GM23338 (cell line): ENCODE results near the gene FAM43A. TPM values are rescaled to one million over a fixed set of nuclear protein-coding genes. Genes with fewer than 3 reads are reported as not detected.

Experiments used
- ATAC-seq: fragments of 200-7000 bp; cut with Tn5 transposase; 3 replicates; pipeline ENCODE4 v1.9.1; 2020
- DNase-seq: peaks from one replicate; pipeline ENCODE4 v3.0.0-alpha.2; 2015; ENCODE audit warnings: low spot score
- H2AFZ ChIP-seq: fragments of 200-600 bp; sonication (generic); 2 replicates; pipeline ENCODE4 v1.8.0; 2016; ENCODE audit warnings: antibody characterized with exemption, mild to moderate bottlenecking, moderate library complexity
- H3F3A ChIP-seq: fragments of 200-600 bp; sonication (generic); replicated peaks from 2 replicates; pipeline ENCODE4 v1.8.0; 2017; ENCODE audit warnings: antibody characterized with exemption, mixed run types, low read depth
- H3K27ac ChIP-seq: fragments of 200-600 bp; sonication (generic); 2 replicates; pipeline ENCODE4 v1.6.1; 2016; ENCODE audit warnings: low read depth
- H3K27me3 ChIP-seq: fragments of 200-600 bp; sonication (generic); 2 replicates; pipeline ENCODE4 v1.8.0; 2016; ENCODE audit warnings: mild to moderate bottlenecking, mixed run types, moderate library complexity; ENCODE audit not compliant: insufficient read depth
- H3K36me3 ChIP-seq: fragments of 200-600 bp; sonication (generic); 2 replicates; pipeline ENCODE4 v1.8.0; 2016; ENCODE audit warnings: mild to moderate bottlenecking; ENCODE audit not compliant: insufficient read depth
- H3K4me1 ChIP-seq: fragments of 200-600 bp; sonication (generic); 2 replicates; pipeline ENCODE4 v1.8.0; 2016; ENCODE audit warnings: mild to moderate bottlenecking, moderate library complexity; ENCODE audit not compliant: insufficient read depth
- H3K4me2 ChIP-seq: fragments of 200-600 bp; sonication (generic); 2 replicates; pipeline ENCODE4 v1.7.1; 2017; ENCODE audit warnings: mixed run types
- H3K4me3 ChIP-seq: fragments of 200-600 bp; sonication (generic); 2 replicates; pipeline ENCODE4 v1.6.1; 2016; ENCODE audit warnings: mixed run types
- H3K79me2 ChIP-seq: fragments of 200-600 bp; sonication (generic); replicated peaks from 2 replicates; pipeline ENCODE4 v1.8.0; 2017; ENCODE audit warnings: mild to moderate bottlenecking; ENCODE audit not compliant: insufficient read depth
- H3K9me2 ChIP-seq: fragments of 200-600 bp; sonication (generic); 2 replicates; pipeline ENCODE4 v1.8.0; 2017; ENCODE audit not compliant: insufficient read depth
- H4K20me1 ChIP-seq: fragments of 200-600 bp; sonication (generic); replicated peaks from 2 replicates; pipeline ENCODE4 v1.8.0; 2017; ENCODE audit warnings: mild to moderate bottlenecking; ENCODE audit not compliant: insufficient read depth
- H3K27ac Mint-ChIP-seq: 2 replicates; pipeline ENCODE4 v1.8.0; 2020; ENCODE audit warnings: inconsistent platforms, mild to moderate bottlenecking, moderate library complexity, mixed read lengths
- H3K27me3 Mint-ChIP-seq: 3 replicates; pipeline ENCODE4 v1.8.0; 2022; ENCODE audit warnings: low read depth, mild to moderate bottlenecking, moderate library complexity, mixed read lengths, inconsistent platforms; ENCODE audit not compliant: insufficient read depth, poor library complexity
- H3K36me3 Mint-ChIP-seq: 3 replicates; pipeline ENCODE4 v1.8.0; 2021; ENCODE audit warnings: low read depth, mild to moderate bottlenecking, inconsistent platforms, moderate library complexity, mixed read lengths
- H3K4me1 Mint-ChIP-seq: 3 replicates; pipeline ENCODE4 v1.8.0; 2020; ENCODE audit warnings: mild to moderate bottlenecking, inconsistent platforms, mixed read lengths
- H3K4me3 Mint-ChIP-seq: 3 replicates; pipeline ENCODE4 v1.8.0; 2021; ENCODE audit warnings: moderate library complexity, mild to moderate bottlenecking, inconsistent platforms, mixed read lengths
- H3K9me3 Mint-ChIP-seq: 3 replicates; pipeline ENCODE4 v1.8.0; 2020; ENCODE audit warnings: moderate library complexity, mild to moderate bottlenecking, inconsistent platforms, mixed read lengths
- CREB1 ChIP-seq: fragments of 250-450 bp; sonication (Bioruptor Pico); IDR thresholded peaks from 2 replicates; pipeline ENCODE4 v1.5.0; 2020; ENCODE audit warnings: low read depth, mild to moderate bottlenecking, moderate library complexity
- CTCF ChIP-seq, 2 experiments: fragments of 200-600 bp in 1 of 2; sonication (generic) in 1 of 2; conservative IDR thresholded peaks; 2 replicates each; pipeline versions ENCODE4 v1.5.1 to v1.6.1; 2016 to 2017; ENCODE audit warnings: antibody characterized with exemption in 2 of 2, low read depth in 2 of 2, mild to moderate bottlenecking in 2 of 2, moderate library complexity in 1 of 2
- ETS1 ChIP-seq: IDR thresholded peaks from 2 replicates; pipeline ENCODE4 v1.6.1; 2016; ENCODE audit warnings: antibody characterized with exemption
- EZH2 ChIP-seq: fragments of 200-600 bp; sonication (generic); IDR thresholded peaks from one replicate; pipeline ENCODE4 v1.8.0; 2017; ENCODE audit warnings: antibody characterized with exemption, mild to moderate bottlenecking, low read depth; ENCODE audit not compliant: unreplicated experiment
- EZH2phosphoT487 ChIP-seq: fragments of 200-600 bp; sonication (generic); IDR thresholded peaks from one replicate; pipeline ENCODE4 v1.8.1; 2018; ENCODE audit warnings: antibody characterized with exemption; ENCODE audit not compliant: unreplicated experiment
- JUNB ChIP-seq: IDR thresholded peaks from one replicate; pipeline ENCODE4 v1.6.1; 2016; ENCODE audit warnings: antibody characterized with exemption; ENCODE audit not compliant: unreplicated experiment
- NANOG ChIP-seq: IDR thresholded peaks from 2 replicates; pipeline ENCODE4 v1.6.1; 2016; ENCODE audit warnings: antibody characterized with exemption, borderline replicate concordance
- POLR2AphosphoS5 ChIP-seq: IDR thresholded peaks from 2 replicates; pipeline ENCODE4 v1.6.1; 2016; ENCODE audit warnings: antibody characterized with exemption, low read depth
- REST ChIP-seq: IDR thresholded peaks from one replicate; pipeline ENCODE4 v1.6.1; 2018; ENCODE audit warnings: antibody characterized with exemption; ENCODE audit not compliant: unreplicated experiment
- STAT1 ChIP-seq: IDR thresholded peaks from one replicate; pipeline ENCODE4 v1.6.1; 2016; ENCODE audit warnings: antibody characterized with exemption; ENCODE audit not compliant: unreplicated experiment
- ZNF114 ChIP-seq: fragments of 250-450 bp; sonication (Bioruptor Pico); IDR thresholded peaks from 2 replicates; pipeline ENCODE4 v1.5.0; 2020; ENCODE audit warnings: mild to moderate bottlenecking, moderate library complexity
- ZNF331 ChIP-seq: fragments of 250-450 bp; sonication (Bioruptor Pico); IDR thresholded peaks from 2 replicates; pipeline ENCODE4 v1.5.0; 2020; ENCODE audit warnings: low read depth, mild to moderate bottlenecking, moderate library complexity
- ZNF462 ChIP-seq: fragments of 250-450 bp; sonication (Bioruptor Pico); IDR thresholded peaks from 2 replicates; pipeline ENCODE4 v1.5.0; 2020; ENCODE audit warnings: mild to moderate bottlenecking, moderate library complexity
- polyA plus RNA-seq: library from polyadenylated mRNA; unstranded; fragments of >200 nt; fragmentation: Nextera tagmentation; extraction: Ambion mirVana; gene quantifications from 2 replicates; pipeline ENCODE4 v1.2.1, GENCODE V29; 2016
- total RNA-seq: library from RNA; depleted of rRNA; stranded (reverse); fragments of >200 nt; shearing (Covaris generic); gene quantifications from 2 replicates; pipeline ENCODE4 v1.2.3, GENCODE V29; 2014

Gene FAM43A
- total and polyA plus RNA-seq, 2 experiments from 2014 or later: 2.4 to 6.4 TPM

- Mint-ChIP-seq H3K9me3 (no peaks in the 10 kb centered on the region; the same call in 2 of the 3 replicates), H3K27ac (no peak overlapping the region), H3K4me3 (no peak overlapping the region), H3K4me1 (peaks cover 22% of the 10 kb centered on the region), H3K36me3 (no peaks in the 10 kb centered on the region), H3K27me3 (peaks cover 9% of the 10 kb centered on the region)
- peak overlapping the region; percentile 28; the same call in 1 of the 2 replicates for H3K4me2 ChIP-seq
- no peaks in the 10 kb centered on the region for H4K20me1 ChIP-seq
- peak overlapping the region; percentile 82; the same call in 1 of the 2 replicates for H2AFZ ChIP-seq
- H3F3A ChIP-seq: no peaks in the 10 kb centered on the region
- no peak overlapping the region for H3K4me3 ChIP-seq
- H3K27me3 ChIP-seq: no peaks in the 10 kb centered on the region
- H3K9me2 ChIP-seq: no peaks in the 10 kb centered on the region
- no peaks in the 10 kb centered on the region for H3K79me2 ChIP-seq
- peak; percentile 69 for ATAC-seq
- TF ChIP-seq ZNF462 (no peak), ZNF114 (CRISPR knock-in tag) (no peak), ETS1 (no peak), POLR2AphosphoS5 (no peak), EZH2 (no peak), EZH2phosphoT487 (no peak), ZNF331 (CRISPR knock-in tag) (no peak), CTCF (conservative IDR thresholded peaks at IDR 0.05; ENCODE audit: low read depth in 2 of 2) (no peak), NANOG (no peak), STAT1 (no peak), CREB1 (CRISPR knock-in tag) (no peak), JUNB (no peak), REST (no peak)
- H3K27ac ChIP-seq: no peak overlapping the region
- DNase-seq: no peak
- H3K36me3 ChIP-seq: no peaks in the 10 kb centered on the region
- peaks cover 13% of the 10 kb centered on the region; the same call in 1 of the 2 replicates for H3K4me1 ChIP-seq
Measured at GRCh38 chr3:194728986-194729385, 43.3 kb downstream of the FAM43A start.
